ENCODE data around the gene PDZD2.
"Not testable (repeated sequence)": the region's sequence is repeated elsewhere in the genome, so short reads cannot be mapped to it uniquely, and the experiment has no call there.

Gene PDZD2

DNA sequence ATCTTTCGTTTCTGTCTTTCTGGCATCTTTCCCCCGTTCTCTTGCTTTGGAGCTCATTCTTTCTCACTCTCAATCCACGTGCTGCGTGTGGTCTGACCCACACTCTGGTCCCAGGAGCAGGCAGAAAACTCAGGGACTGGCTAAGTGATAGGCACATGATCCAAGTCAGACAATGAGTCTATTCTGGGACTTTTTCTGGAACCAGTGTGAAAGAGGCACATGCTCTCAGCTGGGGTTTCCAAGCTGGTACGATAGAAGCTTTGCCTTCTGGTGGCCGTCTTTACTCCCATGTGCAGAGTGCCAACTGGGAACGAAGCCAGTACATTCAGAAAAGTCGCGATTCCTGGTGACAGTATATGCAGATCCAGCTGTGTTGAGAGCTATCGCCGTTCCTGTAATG, 94.4 kb downstream of the PDZD2 start:
- DNase-seq (ENCODE audit: low spot score) = peak; percentile 98

DNA sequence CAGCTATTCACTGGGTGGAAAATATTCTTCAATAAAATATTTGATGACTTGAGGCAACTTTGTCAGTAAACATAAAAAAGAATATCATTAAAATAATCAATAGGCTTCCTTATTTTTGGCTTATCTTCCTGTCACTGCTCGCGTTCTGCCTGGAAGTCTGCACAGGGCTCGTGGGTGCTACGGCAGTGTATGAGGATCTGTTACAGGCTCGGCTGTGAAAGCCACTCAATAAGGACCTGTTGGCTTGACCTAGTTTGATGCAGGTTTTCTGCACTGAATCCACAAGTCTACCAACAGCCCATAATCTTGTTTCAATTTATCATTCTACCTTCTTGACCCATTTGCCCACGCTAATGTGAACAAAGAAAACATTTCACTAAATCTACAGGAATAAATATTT, 97.2 kb downstream of the PDZD2 start:
- DNase-seq (ENCODE audit: low spot score) = no peak

DNA sequence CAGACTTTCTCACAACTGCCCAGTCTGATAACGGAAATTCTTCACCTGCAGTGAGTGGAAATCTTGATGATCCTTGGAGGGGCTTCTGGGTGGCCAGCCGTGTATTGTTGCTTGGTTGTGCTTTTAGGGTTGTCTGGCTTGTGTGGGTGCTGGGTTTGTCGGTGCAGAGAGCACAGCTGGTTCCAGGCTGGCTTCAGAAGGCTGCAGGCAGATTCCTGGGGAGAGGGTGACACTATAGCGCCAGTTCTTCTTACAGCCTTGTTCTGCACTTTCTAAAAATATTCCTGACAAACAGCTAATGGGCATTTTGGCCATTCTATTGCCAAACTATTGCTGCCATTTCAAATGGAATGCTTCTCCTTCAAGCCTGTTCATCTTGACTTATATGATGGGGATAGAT, 99.3 kb downstream of the PDZD2 start:
- no peak for DNase-seq (ENCODE audit: low spot score)

GRCh38 chr5:31741496-31741895, 102.6 kb downstream of the PDZD2 start:
- peak; percentile 78 for DNase-seq (ENCODE audit: low spot score)

DNA sequence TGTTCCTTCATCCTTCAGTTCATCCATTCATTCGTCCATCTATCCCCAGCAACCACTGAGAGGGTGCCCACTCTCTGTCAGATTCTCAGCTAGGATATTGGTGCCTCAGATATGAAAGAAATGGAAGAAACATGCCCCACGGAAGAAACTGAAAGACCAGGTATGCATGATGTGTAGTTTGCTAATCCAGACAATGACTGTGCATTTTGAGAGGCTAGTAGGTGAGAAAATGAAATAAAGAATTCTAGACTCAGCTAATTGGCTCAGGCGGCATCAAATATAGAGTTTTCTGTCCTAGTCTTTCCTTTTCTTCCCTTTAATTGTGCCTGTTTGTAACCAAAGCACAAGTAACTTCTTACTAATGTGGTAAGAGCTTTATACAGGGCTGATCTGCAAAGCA, 104.7 kb downstream of the PDZD2 start:
- DNase-seq (ENCODE audit: low spot score) = no peak

GRCh38 chr5:31748458-31749172, 109.7 kb downstream of the PDZD2 start:
- no peak for DNase-seq (ENCODE audit: low spot score)

DNA sequence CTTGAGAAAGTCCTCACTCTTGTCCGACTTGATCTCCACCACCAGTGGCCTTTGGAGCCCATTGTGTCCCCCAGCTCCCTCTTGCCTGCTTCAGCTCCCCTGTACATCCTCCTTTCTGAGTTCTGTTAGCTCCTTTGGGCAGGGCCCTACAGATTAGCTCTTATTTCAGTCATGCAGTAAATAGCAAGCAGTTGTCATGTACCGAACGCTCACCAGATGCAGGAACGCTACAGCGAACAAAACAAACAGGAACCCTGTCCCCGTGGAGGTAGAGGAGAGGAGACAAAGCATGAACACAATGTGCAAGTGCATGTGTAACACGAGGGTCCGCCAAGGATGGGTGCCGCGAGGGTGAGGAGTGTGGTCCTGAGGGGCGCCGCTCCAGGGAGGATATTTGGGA, 111.3 kb downstream of the PDZD2 start:
- no peak for DNase-seq (ENCODE audit: low spot score)

DNA sequence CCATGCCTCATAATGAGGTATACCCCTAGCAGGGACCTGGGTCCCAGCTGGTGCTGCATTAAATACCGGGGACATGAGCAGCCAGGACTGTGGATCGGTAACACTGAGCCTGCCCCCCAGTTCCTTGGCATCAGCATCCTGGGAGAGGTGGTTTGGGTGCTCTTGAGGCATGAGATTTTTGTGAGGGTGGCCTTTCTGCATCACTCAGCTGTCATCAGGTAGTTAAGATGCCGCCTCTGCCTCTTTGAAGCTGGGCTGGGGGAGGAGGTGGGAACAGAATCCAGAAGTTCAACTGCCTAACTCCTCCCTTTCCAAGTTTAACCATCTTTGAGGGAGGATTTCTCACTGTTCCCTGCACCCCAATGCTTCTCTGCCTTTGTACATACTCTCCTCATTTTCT, 112.7 kb downstream of the PDZD2 start:
- DNase-seq (ENCODE audit: low spot score) = no peak

- no peak for DNase-seq (ENCODE audit: low spot score)
Observed at GRCh38 chr5:31753700-31754357, 114.9 kb downstream of the PDZD2 start.

- DNase-seq (ENCODE audit: low spot score) = no peak
Observed at GRCh38 chr5:31754358-31754704, 115.4 kb downstream of the PDZD2 start.

DNA sequence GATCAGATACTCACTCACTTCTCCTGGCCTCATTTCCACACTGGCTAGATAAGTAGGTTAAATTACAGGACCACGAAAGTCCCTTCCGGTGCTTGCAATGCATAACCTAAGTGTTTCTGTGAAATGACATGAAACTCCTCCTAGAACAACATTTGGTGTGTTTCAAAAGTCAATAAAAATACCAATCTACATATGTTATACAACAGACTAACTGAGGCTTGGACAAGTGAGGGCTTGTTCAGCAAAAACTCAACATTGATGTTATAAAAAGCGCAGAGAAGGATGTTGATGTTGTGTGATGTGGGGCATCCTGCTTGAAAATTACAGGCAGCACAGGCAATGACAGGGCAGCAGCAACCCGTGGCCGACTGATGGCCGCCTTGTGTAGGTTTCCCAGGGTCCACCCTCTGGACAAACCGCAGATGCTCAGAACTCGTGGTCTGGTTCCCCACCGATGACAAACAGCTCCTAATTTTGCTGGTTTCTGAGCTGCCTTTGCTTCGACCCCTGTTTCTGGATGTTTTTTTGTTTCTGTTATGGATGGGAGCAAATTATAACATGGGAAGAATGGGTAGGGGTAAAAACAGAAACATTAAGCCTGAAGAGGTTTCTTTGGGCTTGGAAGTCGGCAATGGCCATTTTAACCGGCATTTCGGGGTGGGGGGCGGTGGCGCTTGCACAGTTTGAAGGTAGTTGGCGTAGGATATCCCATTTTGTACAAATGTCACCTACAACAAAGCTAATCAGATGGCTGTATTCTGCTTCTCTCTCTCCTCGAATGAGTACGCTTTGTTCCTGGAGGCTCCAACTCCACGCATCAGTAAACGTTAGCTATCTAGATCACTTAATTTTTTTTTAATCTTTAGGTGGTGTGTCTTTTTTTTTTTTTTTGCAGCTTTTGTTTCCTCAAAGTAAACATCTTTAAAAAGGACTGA, 116.1 kb downstream of the PDZD2 start:
- no peak for DNase-seq (ENCODE audit: low spot score)

GRCh38 chr5:31755676-31756230, 116.8 kb downstream of the PDZD2 start:
- DNase-seq (ENCODE audit: low spot score) = no peak

GRCh38 chr5:31757806-31758205, 118.9 kb downstream of the PDZD2 start:
- DNase-seq (ENCODE audit: low spot score) = no peak

DNA sequence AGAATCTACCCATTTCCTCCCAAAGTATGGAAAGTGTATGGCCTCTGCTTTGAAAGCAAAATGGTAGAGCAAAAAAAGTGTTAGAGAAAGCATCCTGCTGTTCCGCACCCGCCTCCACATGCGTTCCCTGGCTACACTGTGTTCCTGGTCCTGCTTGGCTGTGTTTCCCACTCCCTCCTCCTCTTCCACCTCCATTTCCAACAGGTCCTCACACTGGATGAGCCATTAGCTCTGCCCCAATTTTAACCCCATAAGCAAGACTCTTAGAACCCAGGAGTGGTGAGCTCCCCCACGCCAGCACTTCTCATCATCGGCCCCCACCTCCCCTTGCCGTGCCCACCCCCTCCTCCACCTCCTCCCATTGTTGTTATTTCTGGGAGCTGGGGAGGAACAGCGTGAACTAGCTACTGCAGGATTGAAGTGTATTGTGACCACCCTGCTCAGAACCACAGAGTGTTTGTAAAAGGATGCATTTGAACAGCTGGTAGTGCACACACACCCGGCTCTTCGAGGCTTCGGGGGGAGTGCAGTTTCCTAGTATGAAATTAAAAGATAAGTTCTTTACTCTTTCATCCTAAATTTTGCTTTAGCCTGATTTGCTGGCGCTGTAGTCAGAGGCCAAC, 120.0 kb downstream of the PDZD2 start:
- DNase-seq (ENCODE audit: low spot score) = no peak

DNA sequence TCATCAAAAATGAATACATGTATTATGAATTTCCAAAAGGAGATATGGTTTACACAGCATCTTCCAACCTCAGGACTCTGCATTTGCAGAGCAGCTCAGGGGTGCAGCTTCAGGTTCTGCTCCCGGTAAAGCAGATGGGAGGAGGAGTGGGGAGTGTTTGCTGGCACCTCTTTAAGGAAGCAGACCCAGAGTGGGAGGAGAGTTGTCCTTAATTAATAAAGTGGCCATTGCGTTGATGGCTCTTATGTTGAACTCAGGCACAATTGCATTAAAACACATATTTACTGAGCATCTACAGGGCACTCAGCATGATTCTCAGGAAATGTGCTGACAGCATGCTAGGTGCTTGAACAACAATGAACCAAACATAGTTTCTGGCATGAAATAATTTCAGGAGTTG, 121.0 kb downstream of the PDZD2 start:
- no peak for DNase-seq (ENCODE audit: low spot score)

- DNase-seq (ENCODE audit: low spot score) = no peak
Observed at GRCh38 chr5:31761877-31762276, 122.9 kb downstream of the PDZD2 start.

GRCh38 chr5:31763424-31763823, 124.5 kb downstream of the PDZD2 start:
- no peak for DNase-seq (ENCODE audit: low spot score)

- DNase-seq (ENCODE audit: low spot score) = not testable (repeated sequence)
Observed at GRCh38 chr5:31764687-31765086, 125.8 kb downstream of the PDZD2 start.

DNA sequence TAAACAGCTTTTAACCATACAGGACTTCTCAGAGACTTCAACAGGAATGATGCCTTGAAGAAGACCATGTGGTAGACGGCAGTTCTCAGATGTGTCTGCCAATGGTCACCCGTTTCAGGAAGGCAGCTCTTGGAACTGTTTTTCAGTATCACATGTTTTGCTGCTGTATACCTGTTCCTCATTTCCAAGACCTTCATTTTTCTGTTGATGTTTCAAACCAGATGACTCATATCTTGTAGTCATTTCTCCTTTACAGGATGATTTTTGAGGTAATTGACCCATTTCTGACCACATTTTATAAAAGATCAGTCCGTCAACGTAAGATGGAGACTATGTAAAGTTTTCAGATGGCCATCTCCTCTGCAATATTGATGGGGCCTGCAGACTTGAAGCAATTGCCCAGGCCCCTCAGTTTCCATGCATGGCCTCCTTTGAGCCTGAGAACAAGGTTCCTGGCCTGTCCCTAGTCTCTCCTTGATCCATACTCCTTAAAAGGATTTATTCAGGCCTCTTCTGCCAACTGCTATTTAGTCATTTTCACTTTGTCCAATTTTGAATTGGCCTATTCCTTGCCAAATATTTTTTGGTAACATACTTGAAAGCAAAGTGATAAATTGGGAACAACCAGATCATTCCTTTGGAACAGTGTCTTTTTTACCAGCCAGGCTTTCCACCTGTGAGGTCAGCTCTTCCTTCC, 128.6 kb downstream of the PDZD2 start:
- DNase-seq (ENCODE audit: low spot score) = no peak

- no peak for DNase-seq (ENCODE audit: low spot score)
Observed at GRCh38 chr5:31768046-31768445, 129.1 kb downstream of the PDZD2 start.

GRCh38 chr5:31768784-31769183, 129.9 kb downstream of the PDZD2 start:
- DNase-seq (ENCODE audit: low spot score) = no peak

DNA sequence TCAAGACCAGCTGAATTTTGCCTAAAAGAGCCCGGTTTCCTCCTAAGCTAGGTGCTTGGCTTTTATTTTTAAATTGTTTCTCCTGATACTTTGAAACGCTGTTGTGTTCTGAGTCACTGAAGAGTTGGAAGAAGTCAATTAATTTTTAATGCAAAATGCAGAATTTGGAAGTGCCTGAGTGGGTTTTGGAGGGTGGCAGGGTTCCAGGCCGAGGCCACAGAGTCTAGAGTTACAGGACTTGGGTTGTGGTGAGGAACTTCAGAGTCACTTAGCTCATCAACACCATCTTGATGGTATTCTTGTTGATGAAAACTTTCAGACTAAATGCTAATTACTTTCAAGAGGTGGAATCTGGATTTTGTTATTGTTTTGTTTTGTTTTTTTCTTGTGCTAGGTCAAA, 130.6 kb downstream of the PDZD2 start:
- no peak for DNase-seq (ENCODE audit: low spot score)

Data from pons (tissue), 1 donor.